Omental fat pad (tissue), 4 donors: ENCODE measurements around the gene DHDDS. TPM values are rescaled to one million over a fixed set of nuclear protein-coding genes. Genes with fewer than 3 reads are reported as not detected.
"Not testable (repeated sequence)": the region's sequence is repeated elsewhere in the genome, so short reads cannot be mapped to it uniquely, and the experiment has no call there.

Experiments
- ATAC-seq: fragments of 150-250 bp; one replicate; pipeline ENCODE4 v1.9.1; 2016; ENCODE audit warnings: mild to moderate bottlenecking, moderate library complexity; ENCODE audit not compliant: low FRiP score
- DNase-seq: peaks from one replicate; pipeline ENCODE4 v3.0.0-alpha.2; 2019; ENCODE audit warnings: low spot score
- total RNA-seq, 4 donors: library from RNA; depleted of rRNA; stranded (reverse); fragments of >200 nt; gene quantifications; one replicate each; pipeline ENCODE4 v1.1.0, GENCODE V29; 2016
- TF ChIP-seq, protein P1 (sequence below), 3 donors: fragments of 450-650 bp; IDR thresholded peaks; one replicate each; pipeline ENCODE4 v1.5.1; 2016 to 2017; ENCODE audit warnings: antibody characterized with exemption in 3 of 3, mild to moderate bottlenecking in 3 of 3, moderate library complexity in 2 of 3

Gene DHDDS, protein sequence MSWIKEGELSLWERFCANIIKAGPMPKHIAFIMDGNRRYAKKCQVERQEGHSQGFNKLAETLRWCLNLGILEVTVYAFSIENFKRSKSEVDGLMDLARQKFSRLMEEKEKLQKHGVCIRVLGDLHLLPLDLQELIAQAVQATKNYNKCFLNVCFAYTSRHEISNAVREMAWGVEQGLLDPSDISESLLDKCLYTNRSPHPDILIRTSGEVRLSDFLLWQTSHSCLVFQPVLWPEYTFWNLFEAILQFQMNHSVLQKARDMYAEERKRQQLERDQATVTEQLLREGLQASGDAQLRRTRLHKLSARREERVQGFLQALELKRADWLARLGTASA
- 100 to 1,000 TPM in 1 of 4 donors, 10 to 100 TPM in 3; 44.9 to 117 (median 82.8) TPM for total RNA-seq

DNA sequence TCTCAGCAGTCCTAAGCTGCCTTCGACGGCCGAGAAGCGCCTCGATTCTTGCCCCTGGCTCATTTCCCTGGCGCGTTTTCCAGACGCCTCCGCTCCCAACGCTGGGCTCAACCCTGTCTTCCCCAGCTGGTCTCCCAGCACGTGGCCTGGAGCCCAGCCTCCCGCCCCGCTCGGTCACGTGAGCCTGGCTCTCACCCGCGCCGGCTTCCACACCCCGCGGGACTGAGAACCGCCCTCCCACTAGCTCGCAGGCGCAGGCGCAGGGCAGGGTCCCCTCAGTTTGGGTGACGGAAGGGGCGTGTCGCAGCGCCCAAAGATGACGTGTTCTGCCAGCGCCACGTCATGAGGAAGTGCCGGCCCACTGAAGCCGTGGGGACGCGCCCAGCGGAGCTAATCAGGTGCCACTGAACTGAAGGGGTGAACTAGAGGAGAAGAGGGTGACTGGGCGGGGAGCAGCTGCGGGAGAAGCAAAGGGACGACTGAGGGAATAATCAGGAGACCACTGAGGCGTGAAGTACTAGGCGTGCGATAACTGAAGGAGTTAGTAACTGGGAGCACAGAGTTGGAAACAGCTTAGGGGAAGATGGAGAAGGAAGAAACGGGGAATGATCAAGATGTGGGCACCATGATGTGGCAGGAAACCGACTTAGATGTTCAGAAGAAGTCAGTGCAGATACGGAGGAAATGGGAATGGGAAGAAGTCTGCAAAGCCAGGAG, at the start of gene DHDDS:
TSS of gene DHDDS (plus strand) at position 343 of the 717 bp plus-strand sequence. CDS start 625 bp downstream, outside the sequence.
- DNase-seq (peak; percentile 91), ATAC-seq (peak; percentile 100)
- TF ChIP-seq, protein P1, sequence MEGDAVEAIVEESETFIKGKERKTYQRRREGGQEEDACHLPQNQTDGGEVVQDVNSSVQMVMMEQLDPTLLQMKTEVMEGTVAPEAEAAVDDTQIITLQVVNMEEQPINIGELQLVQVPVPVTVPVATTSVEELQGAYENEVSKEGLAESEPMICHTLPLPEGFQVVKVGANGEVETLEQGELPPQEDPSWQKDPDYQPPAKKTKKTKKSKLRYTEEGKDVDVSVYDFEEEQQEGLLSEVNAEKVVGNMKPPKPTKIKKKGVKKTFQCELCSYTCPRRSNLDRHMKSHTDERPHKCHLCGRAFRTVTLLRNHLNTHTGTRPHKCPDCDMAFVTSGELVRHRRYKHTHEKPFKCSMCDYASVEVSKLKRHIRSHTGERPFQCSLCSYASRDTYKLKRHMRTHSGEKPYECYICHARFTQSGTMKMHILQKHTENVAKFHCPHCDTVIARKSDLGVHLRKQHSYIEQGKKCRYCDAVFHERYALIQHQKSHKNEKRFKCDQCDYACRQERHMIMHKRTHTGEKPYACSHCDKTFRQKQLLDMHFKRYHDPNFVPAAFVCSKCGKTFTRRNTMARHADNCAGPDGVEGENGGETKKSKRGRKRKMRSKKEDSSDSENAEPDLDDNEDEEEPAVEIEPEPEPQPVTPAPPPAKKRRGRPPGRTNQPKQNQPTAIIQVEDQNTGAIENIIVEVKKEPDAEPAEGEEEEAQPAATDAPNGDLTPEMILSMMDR (IDR thresholded peaks at IDR 0.05) = no peak

DNA sequence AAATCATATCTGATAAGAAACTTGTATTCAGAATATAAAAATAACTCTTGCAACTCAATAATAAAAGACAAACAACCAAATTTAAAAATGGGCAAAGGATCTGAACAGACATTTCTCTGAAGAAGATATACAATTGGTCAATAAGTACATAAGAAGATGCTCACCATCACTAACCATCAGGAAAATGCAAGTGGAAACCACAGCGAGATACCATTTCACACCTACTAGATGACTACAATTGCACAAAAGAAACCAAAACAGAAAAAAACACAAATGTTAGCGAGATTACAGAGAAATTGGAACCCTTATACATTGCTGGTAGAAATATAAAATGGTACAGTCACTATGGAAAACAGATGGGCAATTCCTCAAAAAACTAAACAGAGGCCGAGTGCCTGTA, 48.0 kb upstream of the DHDDS start:
- no peak for DNase-seq
- ATAC-seq = no peak
- TF ChIP-seq, protein P1 (IDR thresholded peaks at IDR 0.05) = no peak

DNA sequence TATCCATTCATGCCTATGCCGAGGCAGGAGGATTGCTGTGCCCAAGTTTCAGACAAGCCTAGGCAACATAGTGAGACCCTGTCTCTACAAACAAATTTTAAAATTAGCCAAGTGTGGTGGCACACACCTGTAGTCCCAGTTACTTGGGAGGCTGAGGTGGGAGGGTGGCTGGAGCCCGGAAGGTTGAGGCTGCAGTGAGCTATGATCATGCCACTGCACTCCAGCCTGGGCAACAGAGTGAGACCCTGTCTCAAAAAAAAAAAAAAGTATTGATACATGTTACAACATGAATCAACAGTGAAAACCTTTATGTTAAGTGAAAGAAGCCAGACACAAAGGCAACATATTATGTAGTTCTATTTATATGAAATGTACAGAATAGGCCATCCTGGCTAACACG, 47.1 kb upstream of the DHDDS start:
- ATAC-seq, DNase-seq: not testable (repeated sequence)

DNA sequence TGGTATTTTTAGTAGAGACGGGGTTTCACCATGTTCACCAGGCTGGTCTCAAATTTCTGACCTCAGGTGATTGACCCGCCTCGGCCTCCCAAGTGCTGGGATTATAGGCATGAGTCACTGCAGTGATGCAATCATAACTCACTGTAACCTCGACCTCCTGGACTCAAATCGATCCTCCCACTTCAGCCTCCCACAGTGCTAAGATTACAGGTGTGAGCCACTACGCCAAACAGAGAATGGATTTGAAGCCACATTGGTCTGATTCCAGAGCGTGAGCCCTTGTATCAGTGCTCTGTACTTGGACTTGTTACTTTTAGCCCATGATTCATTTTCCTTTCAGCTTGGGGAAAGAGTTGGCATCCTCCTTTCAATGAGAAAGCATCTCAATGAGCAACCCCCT, 44.7 kb upstream of the DHDDS start:
- ATAC-seq = peak; percentile 54
- no peak for DNase-seq

DNA sequence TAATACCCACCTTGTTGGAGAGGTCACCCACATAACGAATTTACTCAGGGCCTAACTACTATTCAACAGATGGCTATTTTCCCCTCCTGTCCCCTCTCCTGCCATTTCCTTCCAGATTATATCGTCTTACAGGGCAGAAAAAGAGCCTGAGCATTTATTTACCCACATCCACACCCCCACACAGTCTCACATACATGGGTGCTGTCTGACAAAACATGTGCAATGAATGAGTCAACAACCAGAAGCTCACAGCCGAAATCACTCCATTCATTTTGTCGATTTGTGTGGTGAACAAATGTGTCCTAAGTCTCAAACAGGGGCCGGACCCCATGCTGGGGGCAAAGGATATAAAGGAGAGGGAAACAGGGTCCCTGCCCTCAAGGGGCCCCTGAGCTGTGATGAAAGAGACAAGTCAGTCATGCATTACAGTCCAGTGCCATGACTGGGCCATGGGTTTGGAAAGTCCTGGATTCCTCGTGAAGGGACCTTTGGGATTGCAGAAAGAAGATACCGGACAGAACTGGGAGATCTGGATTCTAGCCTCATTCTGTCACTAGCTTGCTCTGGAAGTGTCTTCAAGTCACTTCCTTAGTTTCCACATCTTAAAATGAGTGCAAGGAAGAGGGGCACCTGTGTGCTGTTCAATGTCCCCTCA, 43.2 kb upstream of the DHDDS start:
- no peak for ATAC-seq
- no peak for DNase-seq
- TF ChIP-seq, protein P1 (IDR thresholded peaks at IDR 0.05) = no peak

More for the DNA sequence above, 44.7 kb upstream of the DHDDS start:
- TF ChIP-seq, protein P1 (IDR thresholded peaks at IDR 0.05) = no peak

DNA sequence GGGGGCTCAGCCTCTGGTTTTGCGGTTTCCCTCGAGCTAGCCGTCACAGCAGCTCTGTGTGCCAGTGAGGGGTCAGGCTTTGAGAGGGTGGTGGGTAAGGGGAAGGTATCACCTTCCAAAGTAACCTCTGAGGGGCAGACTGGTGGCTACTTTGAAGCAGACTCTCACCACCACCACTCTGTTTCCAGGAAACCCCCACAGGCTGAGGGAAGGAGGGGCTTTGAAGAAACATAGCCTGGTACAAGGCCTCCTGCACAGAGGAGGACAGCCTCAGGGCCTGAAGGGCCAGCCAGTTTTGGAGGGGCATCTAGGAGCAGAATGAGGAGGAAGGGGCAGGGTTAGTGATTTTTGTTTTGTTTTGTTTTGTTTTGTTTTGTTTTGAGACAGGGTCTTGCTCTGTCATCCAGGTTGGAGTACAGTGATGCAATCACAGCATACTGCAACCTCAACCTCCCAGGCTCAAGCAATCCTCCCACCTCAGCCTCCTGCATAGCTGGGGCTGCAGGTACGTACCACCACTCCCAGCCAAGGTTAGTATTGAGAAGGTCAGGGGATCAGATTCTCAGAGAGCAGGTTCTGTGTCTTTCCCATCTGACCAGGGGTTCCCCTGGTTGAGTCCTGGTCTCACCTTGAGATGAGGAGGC, 42.4 kb upstream of the DHDDS start:
- no peak for DNase-seq
- no peak for ATAC-seq
- TF ChIP-seq, protein P1 (IDR thresholded peaks at IDR 0.05) = no peak

DNA sequence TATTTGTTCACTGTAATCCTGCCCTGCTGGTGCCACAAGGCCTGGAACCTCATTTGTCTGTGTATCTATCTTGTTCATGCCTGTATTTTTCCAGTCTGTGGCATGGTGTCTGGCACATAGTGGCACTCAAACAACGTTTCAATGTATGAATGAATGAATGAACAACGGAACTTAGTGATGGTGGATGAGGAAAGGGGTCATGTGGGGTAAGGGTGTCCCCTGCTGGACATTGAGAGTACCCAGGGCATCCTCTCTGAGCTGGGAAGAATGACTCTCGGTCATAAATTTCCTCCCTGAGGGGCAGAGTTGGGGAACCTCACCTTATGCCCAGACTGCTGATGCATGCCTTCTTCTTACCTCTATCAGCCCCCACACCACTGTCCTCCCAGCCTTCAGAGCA, 40.7 kb upstream of the DHDDS start:
- DNase-seq (no peak), ATAC-seq (no peak)
- TF ChIP-seq, protein P1 (IDR thresholded peaks at IDR 0.05) = no peak
